22Rv1 (cell line): Measurements from ENCODE around the gene KLK11.

Experiments
- CTCF ChIP-seq: fragments of 450-650 bp; IDR thresholded peaks from 2 replicates; pipeline ENCODE4 v1.5.1; 2017; ENCODE audit warnings: mild to moderate bottlenecking
- ZFX ChIP-seq: fragments of 450-650 bp; IDR thresholded peaks from 2 replicates; pipeline ENCODE4 v1.6.1; 2017; ENCODE audit warnings: antibody characterized with exemption, borderline replicate concordance

DNA sequence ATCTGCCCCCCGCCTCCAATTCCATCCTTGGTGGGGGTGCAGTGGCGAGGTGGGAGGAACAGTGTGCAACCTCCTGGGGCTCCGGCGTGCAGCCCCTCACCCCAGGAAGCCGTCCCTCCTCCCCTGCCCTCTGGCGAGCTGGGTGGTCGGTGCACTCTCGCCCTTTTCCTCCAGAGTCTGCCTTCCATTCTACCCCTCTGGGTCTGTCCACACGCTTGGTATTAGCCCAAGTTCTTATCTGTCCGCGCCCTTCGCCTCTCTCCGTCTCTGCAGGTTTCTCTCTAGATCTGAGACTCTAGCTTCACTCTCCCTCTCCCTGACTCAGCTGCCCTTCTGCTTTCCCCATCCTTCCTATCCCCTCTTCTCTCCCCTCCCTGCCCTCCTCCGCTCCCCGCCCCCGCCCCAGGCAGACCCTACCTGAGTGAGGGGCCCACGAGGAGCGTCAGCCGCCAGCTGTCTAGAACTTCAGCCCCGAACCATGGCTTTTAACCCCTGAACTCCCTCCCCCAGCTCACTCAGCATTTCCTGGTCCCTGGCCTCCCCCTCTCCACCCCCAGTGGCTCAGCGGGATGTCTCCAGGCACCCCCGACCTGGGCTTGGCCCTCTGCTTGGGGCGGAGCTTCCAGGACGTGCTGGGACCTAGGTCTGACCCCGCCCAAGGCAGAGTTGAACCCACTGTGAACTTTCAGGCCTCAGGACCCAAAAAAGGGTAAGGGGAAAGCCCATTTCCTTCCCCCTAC lies 39.0 kb upstream of the KLK11 start:
- TF ChIP-seq CTCF (no peak), ZFX (no peak)
